Measurements from ENCODE around the gene PSPN.

PSPN gene

DNA sequence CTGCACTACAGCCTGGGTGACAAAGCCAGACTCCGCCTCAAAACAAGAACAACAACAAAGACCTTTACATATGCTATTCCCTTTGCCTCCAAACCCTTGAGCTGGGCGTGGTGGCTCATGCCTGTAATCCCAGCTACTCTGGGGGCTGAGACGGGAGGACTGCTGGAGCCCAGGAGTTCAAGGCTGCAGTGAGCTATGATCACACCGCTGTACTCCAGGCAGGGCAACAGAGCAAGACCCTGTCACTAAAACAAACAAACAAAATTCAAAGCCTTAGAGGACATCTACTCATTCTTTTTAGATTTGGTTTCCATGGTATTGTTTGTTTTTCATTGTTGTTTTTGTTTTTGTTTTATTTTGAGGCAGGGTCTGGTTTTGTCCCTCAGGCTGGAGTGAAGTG lies 50.1 kb downstream of the PSPN start:
- DNase-seq (ENCODE audit: low spot score), result no peak

Data from D341Med (cell line).